ENCODE results near the gene GCH1. TPM values are rescaled to one million over a fixed set of nuclear protein-coding genes. Genes with fewer than 3 reads are reported as not detected.
A peak's percentile ranks its signal among the peaks of the same experiment; 100 is the strongest.
"Not testable (repeated sequence)": the region's sequence is repeated elsewhere in the genome, so short reads cannot be mapped to it uniquely, and the experiment has no call there.

GCH1 gene
- total RNA-seq, 1 donor from 2014 or later = 52.5 TPM

- H3K4me3 Mint-ChIP-seq (ENCODE audit: low read depth) = no peak overlapping the region
Observed at GRCh38 chr14:54808326-54809161, 94.1 kb downstream of the GCH1 start.

GRCh38 chr14:54807881-54808280, 94.7 kb downstream of the GCH1 start:
- intact Hi-C loops (cut with micrococcal nuclease) = no loop called here
- Mint-ChIP-seq H3K9me3 (no peaks in the 10 kb centered on the region), H3K4me1 (ENCODE audit: low read depth) (peaks cover 2% of the 10 kb centered on the region), H3K27ac (no peak overlapping the region), H3K36me3 (ENCODE audit: low read depth) (no peaks in the 10 kb centered on the region), H3K27me3 (ENCODE audit: low read depth) (peaks cover 28% of the 10 kb centered on the region), H3K4me3 (ENCODE audit: low read depth) (no peak overlapping the region)
- DNase-seq (ENCODE audit: low spot score) = no peak

More at GRCh38 chr14:54808326-54809161, 94.1 kb downstream of the GCH1 start:
- H3K36me3 Mint-ChIP-seq (ENCODE audit: low read depth) = no peaks in the 10 kb centered on the region
- peaks cover 2% of the 10 kb centered on the region for H3K4me1 Mint-ChIP-seq (ENCODE audit: low read depth)
- intact Hi-C loops (cut with micrococcal nuclease) = no loop called here
- H3K27me3 Mint-ChIP-seq (ENCODE audit: low read depth) = peaks cover 25% of the 10 kb centered on the region
- H3K27ac Mint-ChIP-seq = no peak overlapping the region
- no peak for DNase-seq (ENCODE audit: low spot score)
- H3K9me3 Mint-ChIP-seq = no peaks in the 10 kb centered on the region

- intact Hi-C loops (cut with micrococcal nuclease) = no loop called here
- Mint-ChIP-seq H3K4me3 (ENCODE audit: low read depth) (no peak overlapping the region), H3K36me3 (ENCODE audit: low read depth) (no peaks in the 10 kb centered on the region), H3K4me1 (ENCODE audit: low read depth) (peaks cover 2% of the 10 kb centered on the region), H3K27me3 (ENCODE audit: low read depth) (peaks cover 28% of the 10 kb centered on the region), H3K27ac (no peak overlapping the region), H3K9me3 (no peaks in the 10 kb centered on the region)
- DNase-seq (ENCODE audit: low spot score) = no peak
Observed at GRCh38 chr14:54807428-54807827, 95.2 kb downstream of the GCH1 start.

- no peak overlapping the region for H3K27ac Mint-ChIP-seq
- DNase-seq (ENCODE audit: low spot score) = no peak
- H3K9me3 Mint-ChIP-seq = no peaks in the 10 kb centered on the region
- H3K27me3 Mint-ChIP-seq (ENCODE audit: low read depth) = peaks cover 32% of the 10 kb centered on the region
- intact Hi-C loops (cut with micrococcal nuclease) = loop anchor here (1.0 kb wide), 2 partner anchors 32 to 242 kb away; no protein-coding TSS in a partner anchor
- H3K36me3 Mint-ChIP-seq (ENCODE audit: low read depth) = no peaks in the 10 kb centered on the region
- H3K4me1 Mint-ChIP-seq (ENCODE audit: low read depth) = peaks cover 2% of the 10 kb centered on the region
- no peak overlapping the region for H3K4me3 Mint-ChIP-seq (ENCODE audit: low read depth)
Observed at GRCh38 chr14:54806616-54807015, 96.0 kb downstream of the GCH1 start.

GRCh38 chr14:54805445-54806322, 96.9 kb downstream of the GCH1 start:
- peak; percentile 56 for DNase-seq (ENCODE audit: low spot score)
- H3K4me1 Mint-ChIP-seq (ENCODE audit: low read depth) = peaks cover 2% of the 10 kb centered on the region
- H3K4me3 Mint-ChIP-seq (ENCODE audit: low read depth) = no peak overlapping the region
- H3K27me3 Mint-ChIP-seq (ENCODE audit: low read depth) = peaks cover 34% of the 10 kb centered on the region
- no peaks in the 10 kb centered on the region for H3K36me3 Mint-ChIP-seq (ENCODE audit: low read depth)
- H3K9me3 Mint-ChIP-seq = no peaks in the 10 kb centered on the region
- no peak overlapping the region for H3K27ac Mint-ChIP-seq
- intact Hi-C loops (cut with micrococcal nuclease) = loop anchor here (1.0 kb wide), 2 partner anchors 31 to 241 kb away; no protein-coding TSS in a partner anchor

- H3K4me3 Mint-ChIP-seq (ENCODE audit: low read depth) = no peak overlapping the region
- peaks cover 39% of the 10 kb centered on the region for H3K27me3 Mint-ChIP-seq (ENCODE audit: low read depth)
- no peak for DNase-seq (ENCODE audit: low spot score)
- H3K4me1 Mint-ChIP-seq (ENCODE audit: low read depth) = peaks cover 2% of the 10 kb centered on the region
- no peaks in the 10 kb centered on the region for H3K9me3 Mint-ChIP-seq
- H3K36me3 Mint-ChIP-seq (ENCODE audit: low read depth) = no peaks in the 10 kb centered on the region
- intact Hi-C loops (cut with micrococcal nuclease) = no loop called here
- H3K27ac Mint-ChIP-seq = no peak overlapping the region
Observed at GRCh38 chr14:54805070-54805444, 97.6 kb downstream of the GCH1 start.

- Mint-ChIP-seq H3K27ac (no peak overlapping the region), H3K27me3 (ENCODE audit: low read depth) (peaks cover 43% of the 10 kb centered on the region), H3K36me3 (ENCODE audit: low read depth) (no peaks in the 10 kb centered on the region), H3K9me3 (no peaks in the 10 kb centered on the region), H3K4me3 (ENCODE audit: low read depth) (no peak overlapping the region), H3K4me1 (ENCODE audit: low read depth) (peaks cover 2% of the 10 kb centered on the region)
- no peak for DNase-seq (ENCODE audit: low spot score)
- intact Hi-C loops (cut with micrococcal nuclease) = no loop called here
Observed at GRCh38 chr14:54804538-54805041, 98.0 kb downstream of the GCH1 start.

GRCh38 chr14:54803926-54804537, 98.6 kb downstream of the GCH1 start:
- H3K27me3 Mint-ChIP-seq (ENCODE audit: low read depth) = peaks cover 46% of the 10 kb centered on the region
- H3K9me3 Mint-ChIP-seq = no peaks in the 10 kb centered on the region
- intact Hi-C loops (cut with micrococcal nuclease) = no loop called here
- no peak for DNase-seq (ENCODE audit: low spot score)
- H3K4me3 Mint-ChIP-seq (ENCODE audit: low read depth) = no peak overlapping the region
- H3K36me3 Mint-ChIP-seq (ENCODE audit: low read depth) = no peaks in the 10 kb centered on the region
- H3K4me1 Mint-ChIP-seq (ENCODE audit: low read depth) = no peaks in the 10 kb centered on the region
- H3K27ac Mint-ChIP-seq = no peak overlapping the region

- H3K27me3 Mint-ChIP-seq (ENCODE audit: low read depth) = peaks cover 50% of the 10 kb centered on the region
- no peaks in the 10 kb centered on the region for H3K4me1 Mint-ChIP-seq (ENCODE audit: low read depth)
- intact Hi-C loops (cut with micrococcal nuclease) = no loop called here
- no peak overlapping the region for H3K4me3 Mint-ChIP-seq (ENCODE audit: low read depth)
- no peak overlapping the region for H3K27ac Mint-ChIP-seq
- H3K9me3 Mint-ChIP-seq = no peaks in the 10 kb centered on the region
- no peak for DNase-seq (ENCODE audit: low spot score)
- no peaks in the 10 kb centered on the region for H3K36me3 Mint-ChIP-seq (ENCODE audit: low read depth)
Observed at GRCh38 chr14:54803396-54803795, 99.2 kb downstream of the GCH1 start.

- H3K27ac Mint-ChIP-seq; H3K4me3 Mint-ChIP-seq (ENCODE audit: low read depth); H3K36me3 Mint-ChIP-seq (ENCODE audit: low read depth); H3K9me3 Mint-ChIP-seq; DNase-seq (ENCODE audit: low spot score); intact Hi-C loops (cut with micrococcal nuclease); H3K4me1 Mint-ChIP-seq (ENCODE audit: low read depth): not testable (repeated sequence)
- H3K27me3 Mint-ChIP-seq (ENCODE audit: low read depth) = peaks cover 58% of the 10 kb centered on the region
Observed at GRCh38 chr14:54801482-54801881, 101.1 kb downstream of the GCH1 start.

GRCh38 chr14:54798465-54799124, 104.0 kb downstream of the GCH1 start:
- no peak for DNase-seq (ENCODE audit: low spot score)
- intact Hi-C loops (cut with micrococcal nuclease) = no loop called here
- Mint-ChIP-seq H3K4me1 (ENCODE audit: low read depth) (peaks cover 3% of the 10 kb centered on the region), H3K4me3 (ENCODE audit: low read depth) (no peak overlapping the region), H3K27me3 (ENCODE audit: low read depth) (peaks cover 50% of the 10 kb centered on the region), H3K9me3 (no peaks in the 10 kb centered on the region), H3K27ac (no peak overlapping the region), H3K36me3 (ENCODE audit: low read depth) (no peaks in the 10 kb centered on the region)

- Mint-ChIP-seq H3K27me3 (ENCODE audit: low read depth) (peaks cover 48% of the 10 kb centered on the region), H3K9me3 (no peaks in the 10 kb centered on the region), H3K27ac (no peak overlapping the region), H3K36me3 (ENCODE audit: low read depth) (no peaks in the 10 kb centered on the region), H3K4me1 (ENCODE audit: low read depth) (peaks cover 3% of the 10 kb centered on the region), H3K4me3 (ENCODE audit: low read depth) (no peak overlapping the region)
- no peak for DNase-seq (ENCODE audit: low spot score)
- intact Hi-C loops (cut with micrococcal nuclease) = no loop called here
Observed at GRCh38 chr14:54797986-54798385, 104.6 kb downstream of the GCH1 start.

All from activated T-helper 2 cell treated with anti-CD3 and anti-CD28 coated beads, Interferon-gamma antibody, Interleukin-2, Interleukin-4, amounts not matched to agents 10 μg/mL and 5 μg/mL and 100 μg/mL, durations not matched to agents 14 hours and 24 hours and 36 hours (primary cell).